Measurements from ENCODE around the gene SLC10A7.

Gene SLC10A7

DNA sequence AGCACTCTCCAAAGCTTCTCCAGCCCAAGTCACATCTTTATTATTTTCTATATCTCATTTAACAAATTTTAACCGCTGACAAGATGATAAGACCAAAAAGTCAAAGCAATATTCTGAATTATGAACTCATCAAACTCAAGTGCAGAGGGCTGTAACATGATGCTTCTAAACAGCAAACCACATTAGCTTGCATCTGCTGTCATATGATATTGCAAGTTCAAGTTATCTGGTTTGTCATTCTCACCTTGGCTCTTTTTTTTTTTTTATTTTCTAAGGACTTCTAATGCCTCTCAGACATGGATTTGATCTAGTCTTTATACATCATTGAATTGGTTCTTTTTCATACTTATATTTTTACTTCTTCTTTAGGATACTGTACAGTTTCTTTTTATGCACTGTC is 93.4 kb downstream of the SLC10A7 start:
- ATAC-seq, result peak; percentile 36; the same call in 1 of the 3 replicates
- TF ChIP-seq ZC3H10 (CRISPR knock-in tag; IDR thresholded peaks at IDR 0.05) (no peak), OSR1 (CRISPR knock-in tag; IDR thresholded peaks at IDR 0.05) (no peak), TCF4 (CRISPR knock-in tag; IDR thresholded peaks at IDR 0.05; ENCODE audit: borderline replicate concordance) (no peak), ZNF70 (CRISPR knock-in tag; IDR thresholded peaks at IDR 0.05) (no peak), ZFP30 (CRISPR knock-in tag; IDR thresholded peaks at IDR 0.05) (no peak), TOX (CRISPR knock-in tag; IDR thresholded peaks at IDR 0.05; ENCODE audit: borderline replicate concordance) (no peak), CREB5 (CRISPR knock-in tag; IDR thresholded peaks at IDR 0.05; ENCODE audit: low read depth) (no peak), ISL1 (CRISPR knock-in tag; IDR thresholded peaks at IDR 0.05) (no peak), ZFP3 (CRISPR knock-in tag; IDR thresholded peaks at IDR 0.05) (no peak), GLIS3 (CRISPR knock-in tag; IDR thresholded peaks at IDR 0.05) (no peak), ARNTL (CRISPR knock-in tag; IDR thresholded peaks at IDR 0.05; ENCODE audit: borderline replicate concordance, low read depth) (no peak), ZNF565 (CRISPR knock-in tag; conservative IDR thresholded peaks at IDR 0.05; ENCODE audit: low read depth) (no peak), ESRRG (CRISPR knock-in tag; IDR thresholded peaks at IDR 0.05) (no peak), SNAI2 (CRISPR knock-in tag; IDR thresholded peaks at IDR 0.05) (no peak)
- TF ChIP-seq, protein P1, sequence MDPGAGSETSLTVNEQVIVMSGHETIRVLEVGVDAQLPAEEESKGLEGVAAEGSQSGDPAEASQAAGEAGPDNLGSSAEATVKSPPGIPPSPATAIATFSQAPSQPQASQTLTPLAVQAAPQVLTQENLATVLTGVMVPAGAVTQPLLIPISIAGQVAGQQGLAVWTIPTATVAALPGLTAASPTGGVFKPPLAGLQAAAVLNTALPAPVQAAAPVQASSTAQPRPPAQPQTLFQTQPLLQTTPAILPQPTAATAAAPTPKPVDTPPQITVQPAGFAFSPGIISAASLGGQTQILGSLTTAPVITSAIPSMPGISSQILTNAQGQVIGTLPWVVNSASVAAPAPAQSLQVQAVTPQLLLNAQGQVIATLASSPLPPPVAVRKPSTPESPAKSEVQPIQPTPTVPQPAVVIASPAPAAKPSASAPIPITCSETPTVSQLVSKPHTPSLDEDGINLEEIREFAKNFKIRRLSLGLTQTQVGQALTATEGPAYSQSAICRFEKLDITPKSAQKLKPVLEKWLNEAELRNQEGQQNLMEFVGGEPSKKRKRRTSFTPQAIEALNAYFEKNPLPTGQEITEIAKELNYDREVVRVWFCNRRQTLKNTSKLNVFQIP (CRISPR knock-in tag; IDR thresholded peaks at IDR 0.05; ENCODE audit: borderline replicate concordance, low read depth), result no peak
- TF ChIP-seq, protein P2, sequence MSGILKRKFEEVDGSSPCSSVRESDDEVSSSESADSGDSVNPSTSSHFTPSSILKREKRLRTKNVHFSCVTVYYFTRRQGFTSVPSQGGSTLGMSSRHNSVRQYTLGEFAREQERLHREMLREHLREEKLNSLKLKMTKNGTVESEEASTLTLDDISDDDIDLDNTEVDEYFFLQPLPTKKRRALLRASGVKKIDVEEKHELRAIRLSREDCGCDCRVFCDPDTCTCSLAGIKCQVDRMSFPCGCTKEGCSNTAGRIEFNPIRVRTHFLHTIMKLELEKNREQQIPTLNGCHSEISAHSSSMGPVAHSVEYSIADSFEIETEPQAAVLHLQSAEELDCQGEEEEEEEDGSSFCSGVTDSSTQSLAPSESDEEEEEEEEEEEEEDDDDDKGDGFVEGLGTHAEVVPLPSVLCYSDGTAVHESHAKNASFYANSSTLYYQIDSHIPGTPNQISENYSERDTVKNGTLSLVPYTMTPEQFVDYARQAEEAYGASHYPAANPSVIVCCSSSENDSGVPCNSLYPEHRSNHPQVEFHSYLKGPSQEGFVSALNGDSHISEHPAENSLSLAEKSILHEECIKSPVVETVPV (CRISPR knock-in tag; IDR thresholded peaks at IDR 0.05), result no peak

- TF ChIP-seq OSR1 (CRISPR knock-in tag; IDR thresholded peaks at IDR 0.05) (no peak), TOX (CRISPR knock-in tag; IDR thresholded peaks at IDR 0.05; ENCODE audit: borderline replicate concordance) (no peak), ZNF70 (CRISPR knock-in tag; IDR thresholded peaks at IDR 0.05) (no peak), GLIS3 (CRISPR knock-in tag; IDR thresholded peaks at IDR 0.05) (no peak)
- TF ChIP-seq, protein P3, sequence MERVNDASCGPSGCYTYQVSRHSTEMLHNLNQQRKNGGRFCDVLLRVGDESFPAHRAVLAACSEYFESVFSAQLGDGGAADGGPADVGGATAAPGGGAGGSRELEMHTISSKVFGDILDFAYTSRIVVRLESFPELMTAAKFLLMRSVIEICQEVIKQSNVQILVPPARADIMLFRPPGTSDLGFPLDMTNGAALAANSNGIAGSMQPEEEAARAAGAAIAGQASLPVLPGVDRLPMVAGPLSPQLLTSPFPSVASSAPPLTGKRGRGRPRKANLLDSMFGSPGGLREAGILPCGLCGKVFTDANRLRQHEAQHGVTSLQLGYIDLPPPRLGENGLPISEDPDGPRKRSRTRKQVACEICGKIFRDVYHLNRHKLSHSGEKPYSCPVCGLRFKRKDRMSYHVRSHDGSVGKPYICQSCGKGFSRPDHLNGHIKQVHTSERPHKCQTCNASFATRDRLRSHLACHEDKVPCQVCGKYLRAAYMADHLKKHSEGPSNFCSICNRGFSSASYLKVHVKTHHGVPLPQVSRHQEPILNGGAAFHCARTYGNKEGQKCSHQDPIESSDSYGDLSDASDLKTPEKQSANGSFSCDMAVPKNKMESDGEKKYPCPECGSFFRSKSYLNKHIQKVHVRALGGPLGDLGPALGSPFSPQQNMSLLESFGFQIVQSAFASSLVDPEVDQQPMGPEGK (CRISPR knock-in tag; IDR thresholded peaks at IDR 0.05; ENCODE audit: borderline replicate concordance), result no peak
- no peak for ATAC-seq
Observed at GRCh38 chr4:146417822-146418221, 103.9 kb downstream of the SLC10A7 start.

- TF ChIP-seq ZNF565 (CRISPR knock-in tag; conservative IDR thresholded peaks at IDR 0.05; ENCODE audit: low read depth), result no peak
- TF ChIP-seq ZFP3 (CRISPR knock-in tag; IDR thresholded peaks at IDR 0.05), result no peak
- TF ChIP-seq SNAI2 (CRISPR knock-in tag; IDR thresholded peaks at IDR 0.05), result no peak
- TF ChIP-seq ISL1 (CRISPR knock-in tag; IDR thresholded peaks at IDR 0.05), result no peak
- no peak for ATAC-seq
Observed at GRCh38 chr4:146415829-146416228, 105.9 kb downstream of the SLC10A7 start.

DNA sequence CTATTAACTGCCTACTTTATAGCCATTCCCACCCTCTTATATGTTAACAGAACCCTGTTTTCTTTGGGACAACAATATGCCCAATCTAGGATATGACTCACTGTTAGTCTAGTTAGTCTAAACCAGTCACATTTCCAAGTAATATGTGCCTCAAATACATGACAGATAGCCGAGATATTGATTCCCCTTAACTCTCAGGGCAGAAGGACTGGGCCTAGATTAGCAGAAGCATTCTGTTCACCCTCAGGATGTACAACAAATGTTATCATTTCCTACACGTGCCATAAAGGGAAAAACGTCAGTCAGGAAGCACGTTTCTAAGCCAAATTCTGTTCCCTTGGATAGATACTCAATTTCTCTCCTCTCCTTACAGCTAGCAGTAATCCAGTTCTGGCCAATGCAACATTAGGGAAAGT is 114.1 kb downstream of the SLC10A7 start:
- ATAC-seq, result no peak
- TF ChIP-seq SNAI2 (CRISPR knock-in tag; IDR thresholded peaks at IDR 0.05), result no peak
- no peak for TF ChIP-seq CREB5 (CRISPR knock-in tag; IDR thresholded peaks at IDR 0.05; ENCODE audit: low read depth)
- no peak for TF ChIP-seq GLIS3 (CRISPR knock-in tag; IDR thresholded peaks at IDR 0.05)
- TF ChIP-seq ZNF8 (CRISPR knock-in tag; IDR thresholded peaks at IDR 0.05), result no peak
- TF ChIP-seq CSDC2 (CRISPR knock-in tag; IDR thresholded peaks at IDR 0.05), result no peak
- no peak for TF ChIP-seq ZC3H10 (CRISPR knock-in tag; IDR thresholded peaks at IDR 0.05)
- TF ChIP-seq ZFP30 (CRISPR knock-in tag; IDR thresholded peaks at IDR 0.05), result no peak
- TF ChIP-seq, protein P3 (CRISPR knock-in tag; IDR thresholded peaks at IDR 0.05; ENCODE audit: borderline replicate concordance), result no peak
- TF ChIP-seq, protein P2 (CRISPR knock-in tag; IDR thresholded peaks at IDR 0.05), result no peak
- TF ChIP-seq, protein P4, sequence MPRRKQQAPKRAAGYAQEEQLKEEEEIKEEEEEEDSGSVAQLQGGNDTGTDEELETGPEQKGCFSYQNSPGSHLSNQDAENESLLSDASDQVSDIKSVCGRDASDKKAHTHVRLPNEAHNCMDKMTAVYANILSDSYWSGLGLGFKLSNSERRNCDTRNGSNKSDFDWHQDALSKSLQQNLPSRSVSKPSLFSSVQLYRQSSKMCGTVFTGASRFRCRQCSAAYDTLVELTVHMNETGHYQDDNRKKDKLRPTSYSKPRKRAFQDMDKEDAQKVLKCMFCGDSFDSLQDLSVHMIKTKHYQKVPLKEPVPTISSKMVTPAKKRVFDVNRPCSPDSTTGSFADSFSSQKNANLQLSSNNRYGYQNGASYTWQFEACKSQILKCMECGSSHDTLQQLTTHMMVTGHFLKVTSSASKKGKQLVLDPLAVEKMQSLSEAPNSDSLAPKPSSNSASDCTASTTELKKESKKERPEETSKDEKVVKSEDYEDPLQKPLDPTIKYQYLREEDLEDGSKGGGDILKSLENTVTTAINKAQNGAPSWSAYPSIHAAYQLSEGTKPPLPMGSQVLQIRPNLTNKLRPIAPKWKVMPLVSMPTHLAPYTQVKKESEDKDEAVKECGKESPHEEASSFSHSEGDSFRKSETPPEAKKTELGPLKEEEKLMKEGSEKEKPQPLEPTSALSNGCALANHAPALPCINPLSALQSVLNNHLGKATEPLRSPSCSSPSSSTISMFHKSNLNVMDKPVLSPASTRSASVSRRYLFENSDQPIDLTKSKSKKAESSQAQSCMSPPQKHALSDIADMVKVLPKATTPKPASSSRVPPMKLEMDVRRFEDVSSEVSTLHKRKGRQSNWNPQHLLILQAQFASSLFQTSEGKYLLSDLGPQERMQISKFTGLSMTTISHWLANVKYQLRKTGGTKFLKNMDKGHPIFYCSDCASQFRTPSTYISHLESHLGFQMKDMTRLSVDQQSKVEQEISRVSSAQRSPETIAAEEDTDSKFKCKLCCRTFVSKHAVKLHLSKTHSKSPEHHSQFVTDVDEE (CRISPR knock-in tag; IDR thresholded peaks at IDR 0.05), result no peak
- no peak for TF ChIP-seq ZFP3 (CRISPR knock-in tag; IDR thresholded peaks at IDR 0.05)
- no peak for TF ChIP-seq TOX (CRISPR knock-in tag; IDR thresholded peaks at IDR 0.05; ENCODE audit: borderline replicate concordance)
- TF ChIP-seq PPARA (CRISPR knock-in tag; IDR thresholded peaks at IDR 0.05; ENCODE audit: borderline replicate concordance), result no peak
